Measurements from ENCODE around the gene GABRR1.
A peak's percentile ranks its signal among the peaks of the same experiment; 100 is the strongest.
"Not testable (repeated sequence)": the region's sequence is repeated elsewhere in the genome, so short reads cannot be mapped to it uniquely, and the experiment has no call there.

The GABRR1 gene

GRCh38 chr6:89251170-89251569 lies 34.0 kb upstream of the GABRR1 start:
- WGBS (ENCODE audit: insufficient coverage, insufficient read length), result no CpG with 5 or more reads among the region's 2 CpGs
- H3K4me3 ChIP-seq (ENCODE audit: low read length), result no peak overlapping the region

DNA sequence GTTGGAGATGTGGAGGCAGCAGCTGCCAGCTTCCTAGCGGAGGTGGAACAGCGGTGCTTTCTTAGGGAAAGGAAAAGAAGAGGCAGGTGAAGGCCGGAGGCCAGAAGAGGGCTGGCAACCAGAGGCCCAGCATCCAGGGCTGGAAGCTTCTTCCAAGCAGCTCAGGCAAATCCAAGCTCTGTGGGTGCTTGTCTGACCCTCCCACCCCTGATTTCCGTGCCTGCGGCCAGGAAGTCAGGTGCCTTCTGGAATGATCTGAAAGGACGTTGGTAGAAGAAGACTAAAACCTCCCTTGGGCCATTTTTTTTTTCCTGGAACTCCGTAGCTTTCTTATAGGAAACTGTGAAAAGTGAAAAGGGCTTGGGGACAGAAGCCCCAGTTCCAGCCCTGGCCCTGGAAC lies 33.1 kb upstream of the GABRR1 start:
- no CpG with 5 or more reads among the region's 7 CpGs for WGBS (ENCODE audit: insufficient coverage, insufficient read length)
- Histone ChIP-seq H3K4me1 (ENCODE audit: control insufficient read depth, insufficient read depth, low read length) (no peaks in the 10 kb centered on the region), H3K9me3 (ENCODE audit: control insufficient read depth, insufficient read depth, low read length) (no peaks in the 10 kb centered on the region), H3K27me3 (ENCODE audit: control insufficient read depth, insufficient read depth, low read length) (no peaks in the 10 kb centered on the region), H3K36me3 (ENCODE audit: control insufficient read depth, insufficient read depth, low read length) (no peaks in the 10 kb centered on the region), H3K4me3 (ENCODE audit: low read length) (no peak overlapping the region), H3K27ac (ENCODE audit: low read length) (no peak overlapping the region)
- DNase-seq (ENCODE audit: low read depth, low spot score), result no peak

More at GRCh38 chr6:89251170-89251569, 34.0 kb upstream of the GABRR1 start:
- H3K9me3 ChIP-seq (ENCODE audit: control insufficient read depth, insufficient read depth, low read length), result no peaks in the 10 kb centered on the region
- H3K4me1 ChIP-seq (ENCODE audit: control insufficient read depth, insufficient read depth, low read length), result no peaks in the 10 kb centered on the region
- H3K27ac ChIP-seq (ENCODE audit: low read length), result no peak overlapping the region
- no peak for DNase-seq (ENCODE audit: low read depth, low spot score)
- H3K27me3 ChIP-seq (ENCODE audit: control insufficient read depth, insufficient read depth, low read length), result no peaks in the 10 kb centered on the region
- no peaks in the 10 kb centered on the region for H3K36me3 ChIP-seq (ENCODE audit: control insufficient read depth, insufficient read depth, low read length)

DNA sequence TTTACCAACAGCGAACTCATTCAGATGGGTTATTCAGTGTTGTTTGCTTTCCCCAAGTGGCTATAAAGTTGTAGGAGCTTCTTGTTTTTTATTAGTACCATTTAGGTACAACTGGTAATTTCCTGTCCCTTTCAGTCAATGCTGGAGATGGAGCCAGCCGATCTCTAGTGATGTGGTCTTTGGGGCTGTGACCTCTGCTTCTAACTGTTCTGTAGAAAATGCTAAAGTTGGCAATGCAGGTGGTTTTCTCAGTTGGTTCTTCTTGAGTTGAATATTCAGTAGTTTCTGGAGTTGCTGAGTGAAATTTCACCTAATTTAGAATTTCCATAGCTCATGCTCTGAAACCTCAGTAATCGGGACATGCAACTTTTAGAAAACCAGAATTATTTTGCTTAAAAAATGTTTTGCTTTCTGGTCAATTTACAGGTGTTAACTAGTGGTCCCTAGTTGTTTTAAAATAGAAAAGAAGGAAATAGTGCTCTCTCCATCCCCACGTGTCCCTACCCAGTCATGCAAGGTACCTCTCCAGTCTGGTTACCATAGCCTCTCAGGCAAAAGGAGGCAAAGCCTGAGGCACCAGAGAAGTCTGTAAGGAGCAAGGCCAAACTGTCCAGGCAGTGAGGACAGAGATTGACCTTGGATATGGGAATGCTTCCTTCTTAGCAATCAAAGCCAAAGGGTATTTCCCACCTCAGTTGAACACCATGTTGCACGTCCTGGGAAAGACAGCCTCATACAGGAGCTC lies 27.3 kb upstream of the GABRR1 start:
- H3K36me3 ChIP-seq (ENCODE audit: control insufficient read depth, insufficient read depth, low read length), result no peaks in the 10 kb centered on the region
- no peaks in the 10 kb centered on the region for H3K27me3 ChIP-seq (ENCODE audit: control insufficient read depth, insufficient read depth, low read length)
- H3K4me1 ChIP-seq (ENCODE audit: control insufficient read depth, insufficient read depth, low read length), result peaks cover 1% of the 10 kb centered on the region; the same call in 1 of the 2 replicates
- DNase-seq (ENCODE audit: low read depth, low spot score), result no peak
- no CpG with 5 or more reads among the region's 5 CpGs for WGBS (ENCODE audit: insufficient coverage, insufficient read length)
- no peak overlapping the region for H3K4me3 ChIP-seq (ENCODE audit: low read length)
- H3K9me3 ChIP-seq (ENCODE audit: control insufficient read depth, insufficient read depth, low read length), result no peaks in the 10 kb centered on the region
- H3K27ac ChIP-seq (ENCODE audit: low read length), result no peak overlapping the region

GRCh38 chr6:89243331-89243629 lies 26.1 kb upstream of the GABRR1 start:
- no CpG with 5 or more reads among the region's 1 CpG for WGBS (ENCODE audit: insufficient coverage, insufficient read length)
- Histone ChIP-seq H3K4me3 (ENCODE audit: low read length) (no peak overlapping the region), H3K9me3 (ENCODE audit: control insufficient read depth, insufficient read depth, low read length) (no peaks in the 10 kb centered on the region)

GRCh38 chr6:89242574-89243330 lies 25.6 kb upstream of the GABRR1 start:
- H3K27ac ChIP-seq (ENCODE audit: low read length), result no peak overlapping the region
- peak; percentile 11 for DNase-seq (ENCODE audit: low read depth, low spot score)
- no CpG with 5 or more reads among the region's 3 CpGs for WGBS (ENCODE audit: insufficient coverage, insufficient read length)
- H3K4me1 ChIP-seq (ENCODE audit: control insufficient read depth, insufficient read depth, low read length), result peaks cover 1% of the 10 kb centered on the region; the same call in 1 of the 2 replicates
- H3K9me3 ChIP-seq (ENCODE audit: control insufficient read depth, insufficient read depth, low read length), result no peaks in the 10 kb centered on the region
- no peaks in the 10 kb centered on the region for H3K36me3 ChIP-seq (ENCODE audit: control insufficient read depth, insufficient read depth, low read length)
- no peaks in the 10 kb centered on the region for H3K27me3 ChIP-seq (ENCODE audit: control insufficient read depth, insufficient read depth, low read length)
- no peak overlapping the region for H3K4me3 ChIP-seq (ENCODE audit: low read length)

More at GRCh38 chr6:89243331-89243629, 26.1 kb upstream of the GABRR1 start:
- H3K27ac ChIP-seq (ENCODE audit: low read length), result no peak overlapping the region
- no peaks in the 10 kb centered on the region for H3K36me3 ChIP-seq (ENCODE audit: control insufficient read depth, insufficient read depth, low read length)
- H3K27me3 ChIP-seq (ENCODE audit: control insufficient read depth, insufficient read depth, low read length), result no peaks in the 10 kb centered on the region
- peaks cover 1% of the 10 kb centered on the region; the same call in 1 of the 2 replicates for H3K4me1 ChIP-seq (ENCODE audit: control insufficient read depth, insufficient read depth, low read length)
- no peak for DNase-seq (ENCODE audit: low read depth, low spot score)

- no peaks in the 10 kb centered on the region for H3K9me3 ChIP-seq (ENCODE audit: control insufficient read depth, insufficient read depth, low read length)
- no CpG with 5 or more reads among the region's 3 CpGs for WGBS (ENCODE audit: insufficient coverage, insufficient read length)
- H3K27ac ChIP-seq (ENCODE audit: low read length), result no peak overlapping the region
- H3K4me1 ChIP-seq (ENCODE audit: control insufficient read depth, insufficient read depth, low read length), result peaks cover 1% of the 10 kb centered on the region; the same call in 1 of the 2 replicates
- H3K4me3 ChIP-seq (ENCODE audit: low read length), result no peak overlapping the region
- no peaks in the 10 kb centered on the region for H3K36me3 ChIP-seq (ENCODE audit: control insufficient read depth, insufficient read depth, low read length)
- DNase-seq (ENCODE audit: low read depth, low spot score), result peak; percentile 18
- no peaks in the 10 kb centered on the region for H3K27me3 ChIP-seq (ENCODE audit: control insufficient read depth, insufficient read depth, low read length)
Measured at GRCh38 chr6:89239338-89239737, 22.2 kb upstream of the GABRR1 start.

DNA sequence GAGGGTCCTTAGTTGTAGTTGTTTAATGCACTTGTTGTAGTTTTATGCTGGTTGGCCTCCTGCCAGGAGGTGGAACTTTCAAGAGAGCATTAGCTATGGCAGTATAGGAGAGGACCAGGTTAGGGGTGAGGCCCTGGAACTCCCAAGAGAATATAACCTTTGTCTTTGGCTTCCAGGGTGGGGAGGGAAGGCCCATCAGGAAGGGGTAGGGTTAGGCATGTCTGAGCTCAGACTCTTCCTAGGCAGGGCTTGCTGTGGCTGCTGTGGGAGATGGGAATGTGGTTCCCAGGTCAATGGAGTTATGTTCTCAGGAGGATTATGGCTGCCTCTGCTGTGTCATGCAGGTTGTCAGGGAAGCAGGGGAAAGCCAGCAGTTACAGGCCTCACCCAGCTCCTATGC lies 20.0 kb upstream of the GABRR1 start:
- DNase-seq (ENCODE audit: low read depth, low spot score), result no peak
- no peaks in the 10 kb centered on the region for H3K36me3 ChIP-seq (ENCODE audit: control insufficient read depth, insufficient read depth, low read length)
- no peaks in the 10 kb centered on the region for H3K9me3 ChIP-seq (ENCODE audit: control insufficient read depth, insufficient read depth, low read length)
- H3K27me3 ChIP-seq (ENCODE audit: control insufficient read depth, insufficient read depth, low read length), result no peaks in the 10 kb centered on the region
- no peaks in the 10 kb centered on the region for H3K4me1 ChIP-seq (ENCODE audit: control insufficient read depth, insufficient read depth, low read length)
- H3K4me3 ChIP-seq (ENCODE audit: low read length), result no peak overlapping the region
- no peak overlapping the region for H3K27ac ChIP-seq (ENCODE audit: low read length)

DNA sequence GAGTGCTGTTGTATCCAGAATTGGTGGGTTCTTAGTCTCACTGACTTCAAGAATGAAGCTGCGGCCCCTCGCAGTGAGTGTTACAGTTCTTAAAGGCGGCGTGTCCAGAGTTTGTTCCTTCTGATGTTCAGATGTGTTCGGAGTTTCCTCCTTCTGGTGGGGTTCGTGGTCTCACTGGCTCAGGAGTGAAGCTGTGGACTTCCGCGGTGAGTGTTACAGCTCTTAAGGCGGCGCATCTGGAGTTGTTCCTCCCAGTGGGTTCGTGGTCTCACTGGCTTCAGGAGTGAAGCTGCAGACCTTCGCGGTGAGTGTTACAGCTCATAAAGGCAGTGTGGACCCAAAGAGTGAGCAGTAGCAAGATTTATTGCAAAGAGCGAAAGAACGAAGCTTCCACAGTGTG lies 16.4 kb upstream of the GABRR1 start:
- H3K27ac ChIP-seq (ENCODE audit: low read length); H3K27me3 ChIP-seq (ENCODE audit: control insufficient read depth, insufficient read depth, low read length); H3K36me3 ChIP-seq (ENCODE audit: control insufficient read depth, insufficient read depth, low read length); H3K9me3 ChIP-seq (ENCODE audit: control insufficient read depth, insufficient read depth, low read length); DNase-seq (ENCODE audit: low read depth, low spot score); H3K4me1 ChIP-seq (ENCODE audit: control insufficient read depth, insufficient read depth, low read length); H3K4me3 ChIP-seq (ENCODE audit: low read length): not testable (repeated sequence)
- no CpG with 5 or more reads among the region's 15 CpGs for WGBS (ENCODE audit: insufficient coverage, insufficient read length)

DNA sequence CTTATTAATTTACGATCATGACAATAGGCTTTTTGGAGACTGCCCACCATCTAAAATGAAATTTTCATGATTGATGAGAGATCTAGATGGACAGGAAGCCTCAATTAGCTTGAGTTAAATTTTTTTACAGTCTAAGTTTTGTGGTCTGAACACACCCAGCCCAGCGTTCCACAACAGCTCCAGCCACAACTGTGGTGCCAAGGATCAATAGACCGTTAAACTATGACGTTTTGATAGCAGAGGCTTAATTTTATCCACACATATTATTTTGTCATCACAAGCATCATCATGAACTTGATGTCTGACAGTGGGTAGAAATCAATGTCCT lies 5.5 kb upstream of the GABRR1 start:
- Histone ChIP-seq H3K9me3 (ENCODE audit: control insufficient read depth, insufficient read depth, low read length) (no peaks in the 10 kb centered on the region), H3K4me3 (ENCODE audit: low read length) (no peak overlapping the region), H3K36me3 (ENCODE audit: control insufficient read depth, insufficient read depth, low read length) (no peaks in the 10 kb centered on the region), H3K27me3 (ENCODE audit: control insufficient read depth, insufficient read depth, low read length) (no peaks in the 10 kb centered on the region), H3K4me1 (ENCODE audit: control insufficient read depth, insufficient read depth, low read length) (no peaks in the 10 kb centered on the region), H3K27ac (ENCODE audit: low read length) (no peak overlapping the region)
- no CpG with 5 or more reads among the region's 4 CpGs for WGBS (ENCODE audit: insufficient coverage, insufficient read length)
- no peak for DNase-seq (ENCODE audit: low read depth, low spot score)

DNA sequence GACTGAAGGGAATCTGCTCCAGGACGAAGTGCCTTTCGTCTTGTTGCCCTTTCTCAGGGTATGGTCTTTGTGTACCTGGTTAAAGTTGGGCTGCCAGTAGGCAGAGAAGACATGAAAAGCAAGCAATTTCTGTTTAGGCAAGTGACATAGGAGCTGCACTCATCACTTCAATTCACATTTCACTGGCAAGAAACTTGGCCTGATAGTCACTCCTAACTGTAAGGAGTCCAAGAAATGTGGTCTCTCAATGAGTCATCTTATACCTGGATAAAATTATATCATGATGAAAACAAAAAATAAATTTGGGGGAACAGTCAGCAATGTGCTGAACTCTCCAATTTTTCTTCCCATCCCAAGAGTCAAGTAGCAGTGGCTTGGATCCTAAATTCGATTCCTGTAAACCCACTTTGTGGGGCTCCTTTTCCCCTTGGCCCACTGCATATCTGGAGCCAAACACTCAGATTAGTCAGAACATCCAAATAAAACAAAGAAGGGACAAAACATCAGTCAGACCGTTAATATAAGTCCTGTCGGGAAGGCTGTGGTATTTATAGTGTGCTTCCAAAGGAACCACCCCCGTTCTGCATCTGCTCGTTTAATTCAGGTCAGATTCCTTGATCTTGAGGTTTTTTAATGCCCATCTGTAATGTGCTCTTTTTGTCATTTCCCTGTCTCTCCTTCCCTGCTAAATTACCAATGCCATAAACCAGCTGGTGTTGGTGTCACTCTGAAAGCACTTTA lies 5.0 kb upstream of the GABRR1 start:
- Histone ChIP-seq H3K27me3 (ENCODE audit: control insufficient read depth, insufficient read depth, low read length) (no peaks in the 10 kb centered on the region), H3K9me3 (ENCODE audit: control insufficient read depth, insufficient read depth, low read length) (no peaks in the 10 kb centered on the region), H3K4me1 (ENCODE audit: control insufficient read depth, insufficient read depth, low read length) (no peaks in the 10 kb centered on the region), H3K36me3 (ENCODE audit: control insufficient read depth, insufficient read depth, low read length) (no peaks in the 10 kb centered on the region), H3K4me3 (ENCODE audit: low read length) (no peak overlapping the region), H3K27ac (ENCODE audit: low read length) (no peak overlapping the region)
- WGBS (ENCODE audit: insufficient coverage, insufficient read length), result no CpG with 5 or more reads among the region's 7 CpGs
- no peak for DNase-seq (ENCODE audit: low read depth, low spot score)
